Astrocyte (in vitro differentiated cells and primary cell): ENCODE results near the gene COPS9. TPM values are rescaled to one million over a fixed set of nuclear protein-coding genes. Genes with fewer than 3 reads are reported as not detected.

Experiments
- DNase-seq: peaks from one replicate; pipeline ENCODE4 v3.0.0-alpha.2; 2010; ENCODE audit warnings: low read depth
- FAIRE-seq: peaks from 2 replicates; lab custom pipeline; 2011; peaks lifted over from hg19 to GRCh38; lab: Jason Lieb, UNC
- H2AFZ ChIP-seq: 2 replicates; pipeline ENCODE4 v1.6.0; 2012; ENCODE audit warnings: low read depth, low read length, inconsistent platforms
- H3K27ac ChIP-seq: 2 replicates; pipeline ENCODE4 v1.5.1; 2011; ENCODE audit warnings: low read depth, low read length, inconsistent platforms
- H3K27me3 ChIP-seq: 2 replicates; pipeline ENCODE4 v1.6.0; 2011; ENCODE audit warnings: low read length, inconsistent platforms; ENCODE audit not compliant: insufficient read depth
- H3K36me3 ChIP-seq: 2 replicates; pipeline ENCODE4 v1.5.1; 2011; ENCODE audit warnings: low read length, inconsistent platforms; ENCODE audit not compliant: insufficient read depth
- H3K4me1 ChIP-seq: 2 replicates; pipeline ENCODE4 v1.5.1; 2011; ENCODE audit warnings: low read length, inconsistent platforms; ENCODE audit not compliant: insufficient read depth
- H3K4me2 ChIP-seq: 2 replicates; pipeline ENCODE4 v1.6.0; 2012; ENCODE audit warnings: low read length, inconsistent platforms
- H3K4me3 ChIP-seq: 2 replicates; pipeline ENCODE4 v1.5.1; 2011; ENCODE audit warnings: low read depth, mild to moderate bottlenecking, low read length, inconsistent platforms; ENCODE audit not compliant: insufficient read depth
- H3K79me2 ChIP-seq: 2 replicates; pipeline ENCODE4 v1.6.0; 2012; ENCODE audit warnings: mild to moderate bottlenecking, low read length, inconsistent platforms; ENCODE audit not compliant: insufficient read depth
- H3K9ac ChIP-seq: 2 replicates; pipeline ENCODE4 v1.6.0; 2012; ENCODE audit warnings: mild to moderate bottlenecking, low read length, inconsistent platforms
- H3K9me3 ChIP-seq: 2 replicates; pipeline ENCODE4 v1.5.1; 2012; ENCODE audit warnings: low read depth, mild to moderate bottlenecking, low read length, inconsistent platforms; ENCODE audit not compliant: insufficient read depth
- H4K20me1 ChIP-seq: 2 replicates; pipeline ENCODE4 v1.6.0; 2012; ENCODE audit warnings: low read length, inconsistent platforms; ENCODE audit not compliant: insufficient read depth
- H3K27ac Mint-ChIP-seq: one replicate; pipeline ENCODE4 v1.8.0; 2021; ENCODE audit warnings: mild to moderate bottlenecking, mixed read lengths; ENCODE audit not compliant: unreplicated experiment
- H3K27me3 Mint-ChIP-seq: one replicate; pipeline ENCODE4 v1.8.0; 2021; ENCODE audit warnings: low read depth, mixed read lengths; ENCODE audit not compliant: unreplicated experiment
- H3K36me3 Mint-ChIP-seq: one replicate; pipeline ENCODE4 v1.8.0; 2021; ENCODE audit warnings: low read depth, mixed read lengths; ENCODE audit not compliant: unreplicated experiment
- H3K4me1 Mint-ChIP-seq: one replicate; pipeline ENCODE4 v1.8.0; 2021; ENCODE audit warnings: low read depth, mixed read lengths; ENCODE audit not compliant: unreplicated experiment
- H3K4me3 Mint-ChIP-seq: one replicate; pipeline ENCODE4 v1.8.0; 2021; ENCODE audit warnings: mild to moderate bottlenecking, moderate library complexity, mixed read lengths; ENCODE audit not compliant: unreplicated experiment
- H3K9me3 Mint-ChIP-seq: one replicate; pipeline ENCODE4 v1.8.0; 2021; ENCODE audit warnings: mild to moderate bottlenecking, mixed read lengths; ENCODE audit not compliant: unreplicated experiment
- EZH2 ChIP-seq: IDR thresholded peaks from 2 replicates; pipeline ENCODE4 v1.6.1; 2012; ENCODE audit warnings: mild to moderate bottlenecking, low read length, inconsistent platforms; ENCODE audit not compliant: insufficient read depth
- total RNA-seq: library from RNA; stranded (reverse); gene quantifications from 2 replicates; pipeline ENCODE4 v1.2.1, GENCODE V29; 2021
- TF ChIP-seq, protein P1 (sequence below): IDR thresholded peaks from 2 replicates; pipeline ENCODE4 v1.5.1; 2011; ENCODE audit warnings: low read depth, mild to moderate bottlenecking, inconsistent platforms, low read length, moderate library complexity; ENCODE audit not compliant: insufficient read depth

Gene COPS9
- total RNA-seq, 1 donor from 2014 or later: 192 TPM

DNA sequence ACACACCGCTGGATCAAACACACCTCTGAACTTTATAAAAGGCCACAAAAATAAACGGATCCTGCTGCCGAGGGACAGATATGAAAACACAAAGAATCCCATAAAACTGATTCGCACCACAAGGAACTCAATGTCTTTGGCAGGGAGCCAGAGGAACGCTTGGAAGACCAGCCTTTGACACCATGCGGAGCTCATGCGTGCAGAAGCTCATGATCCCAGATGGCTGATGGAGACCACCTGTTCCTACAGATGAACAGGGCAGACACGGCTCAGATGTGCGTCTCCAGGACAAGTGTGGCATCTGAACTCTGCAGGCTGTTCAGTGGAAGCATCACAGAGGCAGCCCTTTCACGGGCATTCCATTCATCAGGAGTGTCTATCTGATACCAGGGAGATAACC is 24.9 kb downstream of the COPS9 start:
- Mint-ChIP-seq H3K4me3 (no peak overlapping the region), H3K27me3 (peaks cover 32% of the 10 kb centered on the region), H3K36me3 (no peaks in the 10 kb centered on the region), H3K27ac (no peak overlapping the region), H3K9me3 (no peaks in the 10 kb centered on the region), H3K4me1 (no peaks in the 10 kb centered on the region)
- H3K27me3 ChIP-seq: peaks cover 2% of the 10 kb centered on the region
- no peak overlapping the region for H3K27ac ChIP-seq
- no peak for DNase-seq
- no peaks in the 10 kb centered on the region for H3K9me3 ChIP-seq
- FAIRE-seq: no peak
- H4K20me1 ChIP-seq: no peaks in the 10 kb centered on the region
- no peaks in the 10 kb centered on the region for H3K79me2 ChIP-seq
- no peak overlapping the region for H3K4me3 ChIP-seq
- no peak overlapping the region for H3K9ac ChIP-seq
- no peaks in the 10 kb centered on the region for H3K4me1 ChIP-seq
- H3K4me2 ChIP-seq: no peak overlapping the region
- no peak for TF ChIP-seq EZH2
- no peak overlapping the region for H2AFZ ChIP-seq
- H3K36me3 ChIP-seq: no peaks in the 10 kb centered on the region

DNA sequence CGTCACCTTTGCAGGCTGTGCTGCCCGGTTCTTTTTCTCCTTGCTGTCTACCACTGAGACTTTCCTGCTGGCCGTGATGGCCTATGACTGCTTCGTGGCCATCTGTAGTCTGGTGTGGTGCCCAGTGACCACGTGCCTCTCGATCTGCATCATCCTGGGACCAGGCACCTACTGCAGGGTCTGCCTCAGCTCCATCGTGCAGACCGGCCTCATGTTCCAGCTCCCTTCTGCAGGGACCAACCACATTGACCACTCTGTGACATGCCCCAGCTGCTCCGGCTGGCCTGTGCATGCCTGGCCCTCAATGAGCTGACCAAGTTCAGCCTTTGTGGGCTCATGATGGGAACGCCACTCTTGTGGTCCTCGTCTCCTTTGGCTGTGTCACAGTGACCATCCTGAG is 26.7 kb downstream of the COPS9 start:
- no peak overlapping the region for H2AFZ ChIP-seq
- no peaks in the 10 kb centered on the region for H3K27me3 ChIP-seq
- H3K27ac ChIP-seq: no peak overlapping the region
- H3K79me2 ChIP-seq: no peaks in the 10 kb centered on the region
- H3K27ac Mint-ChIP-seq: no peak overlapping the region
- H3K9me3 Mint-ChIP-seq: no peaks in the 10 kb centered on the region
- no peaks in the 10 kb centered on the region for H3K4me1 Mint-ChIP-seq
- H3K36me3 Mint-ChIP-seq: no peaks in the 10 kb centered on the region
- TF ChIP-seq EZH2: no peak
- TF ChIP-seq, protein P1, sequence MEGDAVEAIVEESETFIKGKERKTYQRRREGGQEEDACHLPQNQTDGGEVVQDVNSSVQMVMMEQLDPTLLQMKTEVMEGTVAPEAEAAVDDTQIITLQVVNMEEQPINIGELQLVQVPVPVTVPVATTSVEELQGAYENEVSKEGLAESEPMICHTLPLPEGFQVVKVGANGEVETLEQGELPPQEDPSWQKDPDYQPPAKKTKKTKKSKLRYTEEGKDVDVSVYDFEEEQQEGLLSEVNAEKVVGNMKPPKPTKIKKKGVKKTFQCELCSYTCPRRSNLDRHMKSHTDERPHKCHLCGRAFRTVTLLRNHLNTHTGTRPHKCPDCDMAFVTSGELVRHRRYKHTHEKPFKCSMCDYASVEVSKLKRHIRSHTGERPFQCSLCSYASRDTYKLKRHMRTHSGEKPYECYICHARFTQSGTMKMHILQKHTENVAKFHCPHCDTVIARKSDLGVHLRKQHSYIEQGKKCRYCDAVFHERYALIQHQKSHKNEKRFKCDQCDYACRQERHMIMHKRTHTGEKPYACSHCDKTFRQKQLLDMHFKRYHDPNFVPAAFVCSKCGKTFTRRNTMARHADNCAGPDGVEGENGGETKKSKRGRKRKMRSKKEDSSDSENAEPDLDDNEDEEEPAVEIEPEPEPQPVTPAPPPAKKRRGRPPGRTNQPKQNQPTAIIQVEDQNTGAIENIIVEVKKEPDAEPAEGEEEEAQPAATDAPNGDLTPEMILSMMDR: no peak
- H3K4me1 ChIP-seq: no peaks in the 10 kb centered on the region
- no peaks in the 10 kb centered on the region for H4K20me1 ChIP-seq
- H3K4me3 Mint-ChIP-seq: no peak overlapping the region
- no peak overlapping the region for H3K4me2 ChIP-seq
- H3K27me3 Mint-ChIP-seq: peaks cover 32% of the 10 kb centered on the region
- H3K9me3 ChIP-seq: no peaks in the 10 kb centered on the region
- H3K4me3 ChIP-seq: no peak overlapping the region
- FAIRE-seq (no peak), DNase-seq (no peak)
- H3K9ac ChIP-seq: no peak overlapping the region
- no peaks in the 10 kb centered on the region for H3K36me3 ChIP-seq

DNA sequence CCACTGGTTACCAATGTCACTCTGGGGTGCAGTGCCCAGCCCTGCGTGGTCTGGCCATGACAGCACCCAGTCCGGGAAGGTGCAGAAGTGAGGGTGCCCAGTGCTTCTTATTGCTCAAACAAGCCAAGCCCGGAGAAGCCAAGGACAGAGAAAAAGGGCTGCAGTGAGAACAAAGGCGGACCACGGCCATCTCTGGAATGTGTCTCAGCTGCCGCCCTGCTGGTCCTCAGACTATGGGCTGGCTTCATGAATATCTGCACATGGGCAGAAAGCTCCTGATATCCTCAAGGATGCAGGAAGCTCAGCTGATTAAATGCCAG is 28.7 kb downstream of the COPS9 start:
- Mint-ChIP-seq H3K4me3 (no peak overlapping the region), H3K27ac (no peak overlapping the region), H3K27me3 (peaks cover 26% of the 10 kb centered on the region), H3K9me3 (no peaks in the 10 kb centered on the region), H3K36me3 (no peaks in the 10 kb centered on the region), H3K4me1 (no peaks in the 10 kb centered on the region)
- Histone ChIP-seq H2AFZ (no peak overlapping the region), H3K27me3 (no peaks in the 10 kb centered on the region), H3K79me2 (no peaks in the 10 kb centered on the region), H3K4me3 (no peak overlapping the region), H4K20me1 (no peaks in the 10 kb centered on the region), H3K36me3 (no peaks in the 10 kb centered on the region), H3K4me2 (no peak overlapping the region), H3K4me1 (no peaks in the 10 kb centered on the region), H3K9me3 (no peaks in the 10 kb centered on the region), H3K27ac (no peak overlapping the region), H3K9ac (no peak overlapping the region)
- DNase-seq (no peak), FAIRE-seq (no peak)
- no peak for TF ChIP-seq EZH2
- TF ChIP-seq, protein P1: no peak
